CD4-positive, alpha-beta T cell treated with Interleukin-4 for 1 hour (primary cell): ENCODE measurements around the gene NDUFA13.

Experiments used
- DNase-seq, 2 donors: peaks; one replicate each; pipeline ENCODE4 v3.0.0-alpha.2; 2020 to 2022

NDUFA13 gene

DNA sequence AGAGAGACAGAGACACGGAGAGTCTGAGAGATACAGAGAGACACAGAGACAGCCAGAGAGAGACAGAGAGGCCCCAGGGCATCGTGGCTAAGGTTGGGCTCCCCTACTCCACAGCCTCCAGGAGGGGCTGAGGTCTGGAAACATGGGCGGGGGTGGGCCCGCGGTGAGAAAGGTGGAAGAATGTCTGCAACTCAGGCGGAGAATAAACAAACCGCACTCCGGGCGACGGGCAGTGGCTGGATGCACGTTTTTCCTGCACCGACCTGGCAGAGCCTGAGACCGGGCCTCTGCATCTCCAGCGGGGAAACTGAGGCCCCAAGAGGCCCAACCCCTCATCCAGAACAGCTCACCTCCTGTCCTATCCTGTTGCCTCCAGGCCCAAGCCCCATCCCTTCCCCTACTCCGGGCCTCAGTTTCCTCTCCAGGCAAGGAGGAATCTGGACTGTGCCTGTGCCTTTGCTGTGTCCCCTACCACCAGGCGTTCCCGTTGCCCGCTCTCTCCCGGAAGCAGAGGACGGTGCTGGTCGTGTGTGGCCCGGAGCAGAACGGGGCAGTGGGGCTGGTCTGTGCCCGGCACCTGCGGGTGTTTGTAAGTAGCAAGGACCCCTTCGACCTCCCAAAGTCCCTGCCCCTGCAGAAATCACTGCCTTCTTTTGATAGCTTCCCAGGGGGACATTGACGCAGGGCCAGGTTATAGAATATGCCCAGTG, 18.7 kb downstream of the NDUFA13 start:
- DNase-seq, result no peak

DNA sequence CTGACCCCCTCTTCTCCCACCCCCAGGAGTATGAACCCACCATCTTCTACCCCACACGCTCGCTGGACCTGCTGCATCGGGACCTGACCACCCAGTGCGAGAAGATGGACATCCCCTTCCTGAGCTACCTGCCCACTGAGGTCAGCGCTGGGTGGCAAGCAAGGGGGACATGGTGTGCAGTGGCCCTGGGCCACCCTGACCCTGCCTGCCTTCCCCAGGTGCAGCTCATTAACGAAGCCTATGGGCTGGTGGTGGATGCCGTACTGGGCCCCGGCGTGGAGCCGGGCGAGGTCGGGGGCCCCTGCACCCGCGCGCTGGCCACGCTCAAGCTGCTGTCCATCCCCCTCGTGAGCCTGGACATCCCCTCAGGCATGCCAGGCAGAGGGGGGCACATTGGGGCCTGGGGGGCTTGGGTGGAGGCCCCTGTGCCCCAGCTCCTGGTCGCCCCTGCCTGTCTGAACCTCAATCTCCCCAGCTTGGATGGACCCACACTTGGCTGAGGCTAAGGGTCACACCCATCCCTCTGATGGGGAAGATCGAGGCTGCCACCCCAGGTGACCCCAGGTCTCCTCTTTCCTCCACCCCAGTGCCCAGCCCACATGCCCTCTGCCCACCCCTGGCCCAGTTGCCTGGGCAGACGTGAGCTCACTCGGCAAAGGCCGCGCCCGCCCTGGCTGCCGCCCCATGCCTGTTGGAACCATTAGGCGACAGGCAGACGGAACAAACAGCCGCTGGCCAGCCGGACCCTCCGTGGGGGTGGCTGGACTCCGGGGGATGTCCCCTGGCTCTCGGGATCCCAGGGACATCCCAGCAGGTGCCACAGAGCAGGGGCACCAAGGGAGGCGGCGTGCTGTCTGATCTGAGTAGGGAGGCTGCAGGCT, 19.5 kb downstream of the NDUFA13 start:
- DNase-seq, result no peak

DNA sequence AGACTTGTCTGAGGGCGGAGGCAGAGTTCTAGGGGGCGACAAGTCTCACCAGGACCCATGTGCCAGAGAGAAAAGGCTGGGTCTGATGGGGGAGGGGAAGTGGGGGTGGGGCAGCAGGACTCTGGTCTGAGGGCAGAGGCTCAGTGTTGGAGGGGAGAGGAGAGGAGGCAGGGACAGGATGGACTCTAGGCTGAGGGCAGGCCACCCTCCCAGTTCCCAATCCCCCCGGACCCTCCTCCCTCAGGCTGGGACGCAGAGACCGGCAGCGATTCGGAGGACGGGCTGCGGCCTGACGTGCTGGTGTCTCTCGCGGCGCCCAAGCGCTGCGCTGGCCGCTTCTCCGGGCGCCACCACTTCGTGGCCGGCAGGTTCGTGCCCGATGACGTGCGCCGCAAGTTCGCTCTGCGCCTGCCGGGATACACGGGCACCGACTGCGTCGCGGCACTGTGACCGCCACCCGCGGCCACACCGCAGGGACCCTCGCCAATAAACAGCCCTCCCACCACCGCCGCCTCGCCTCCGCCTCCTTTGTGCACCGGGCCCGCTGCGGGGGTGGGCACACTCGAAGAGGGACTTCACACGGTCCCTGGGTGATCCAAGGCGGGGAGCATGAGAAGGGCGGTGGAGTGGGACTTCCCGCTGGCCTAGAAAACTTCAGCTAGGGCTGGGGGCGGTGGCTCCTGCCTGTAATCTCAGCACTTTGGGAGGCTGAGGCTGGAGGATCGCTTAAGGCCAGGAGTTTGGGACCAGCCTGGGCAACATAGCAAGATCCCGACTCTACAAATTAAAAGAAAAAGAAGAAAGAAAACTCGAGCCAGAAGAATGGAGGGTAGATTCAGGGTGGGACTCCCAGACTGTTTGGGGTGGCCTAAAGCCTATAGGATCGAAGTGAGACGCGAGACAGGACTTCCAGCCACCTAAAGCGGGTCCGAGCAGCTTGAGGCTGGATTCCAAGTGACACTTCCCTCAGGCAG, 21.3 kb downstream of the NDUFA13 start:
- peak in 1 of 2 donors; percentile 30 for DNase-seq

DNA sequence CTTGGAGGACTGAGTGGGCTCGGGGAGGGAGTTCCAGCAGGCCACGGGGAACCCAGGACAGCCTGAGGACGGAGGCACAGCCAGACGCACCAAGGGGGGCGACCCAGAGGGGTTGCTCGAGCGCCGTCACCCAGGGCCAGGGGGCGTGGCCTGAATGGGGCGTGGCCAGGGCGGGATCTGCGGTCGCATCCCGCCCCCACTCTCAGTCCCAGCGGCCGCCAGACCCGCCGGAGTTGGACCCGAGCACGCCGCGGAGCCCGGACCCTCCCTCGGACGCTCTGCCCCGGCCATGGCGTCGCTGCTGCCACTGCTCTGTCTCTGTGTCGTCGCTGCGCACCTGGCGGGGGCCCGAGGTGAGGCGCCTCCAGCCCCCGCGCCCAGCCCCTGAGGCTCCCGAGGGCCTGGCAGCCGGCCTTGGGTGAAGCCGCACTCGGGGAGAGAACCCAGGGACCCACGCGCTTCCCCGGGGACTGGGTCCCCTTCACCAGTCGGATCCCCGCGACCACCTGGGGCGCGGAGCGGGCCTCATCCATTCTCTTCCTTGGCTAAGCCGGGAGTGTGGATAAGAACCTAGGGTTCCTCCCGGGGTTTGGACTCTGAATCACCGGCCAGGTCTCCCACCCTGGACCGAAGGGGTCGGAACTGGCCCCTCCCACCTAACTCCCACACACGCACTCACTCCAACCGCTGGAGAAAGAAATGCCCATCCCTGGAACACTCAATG, 22.2 kb downstream of the NDUFA13 start, which contains the start of gene CILP2:
Gene CILP2 (plus strand): TSS at position 205 of the 724 bp plus-strand sequence. CDS start 85 bp downstream, at position 290.
- peak; percentile 34 to 47 for DNase-seq

- DNase-seq, result no peak
Observed at GRCh38 chr19:19538785-19539166, 22.8 kb downstream of the NDUFA13 start.

DNA sequence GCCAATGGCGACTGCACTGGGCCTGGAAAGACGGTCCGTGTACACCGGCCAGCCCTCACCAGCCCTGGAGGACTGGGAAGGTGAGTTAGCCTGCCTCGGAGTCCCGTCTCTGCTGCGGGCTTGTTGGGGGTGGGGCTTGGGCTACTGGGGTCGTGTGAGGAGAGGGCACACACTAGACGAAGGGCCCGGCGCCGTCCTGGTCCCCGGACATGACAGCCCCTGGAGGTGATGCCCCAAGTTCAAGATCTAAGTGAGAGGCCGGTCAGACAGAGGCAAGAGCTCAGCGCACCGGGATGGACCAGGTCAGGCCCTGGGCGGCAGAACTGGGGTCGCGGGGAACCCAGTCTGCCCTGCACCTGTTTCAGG, 23.7 kb downstream of the NDUFA13 start:
- DNase-seq, result no peak

DNA sequence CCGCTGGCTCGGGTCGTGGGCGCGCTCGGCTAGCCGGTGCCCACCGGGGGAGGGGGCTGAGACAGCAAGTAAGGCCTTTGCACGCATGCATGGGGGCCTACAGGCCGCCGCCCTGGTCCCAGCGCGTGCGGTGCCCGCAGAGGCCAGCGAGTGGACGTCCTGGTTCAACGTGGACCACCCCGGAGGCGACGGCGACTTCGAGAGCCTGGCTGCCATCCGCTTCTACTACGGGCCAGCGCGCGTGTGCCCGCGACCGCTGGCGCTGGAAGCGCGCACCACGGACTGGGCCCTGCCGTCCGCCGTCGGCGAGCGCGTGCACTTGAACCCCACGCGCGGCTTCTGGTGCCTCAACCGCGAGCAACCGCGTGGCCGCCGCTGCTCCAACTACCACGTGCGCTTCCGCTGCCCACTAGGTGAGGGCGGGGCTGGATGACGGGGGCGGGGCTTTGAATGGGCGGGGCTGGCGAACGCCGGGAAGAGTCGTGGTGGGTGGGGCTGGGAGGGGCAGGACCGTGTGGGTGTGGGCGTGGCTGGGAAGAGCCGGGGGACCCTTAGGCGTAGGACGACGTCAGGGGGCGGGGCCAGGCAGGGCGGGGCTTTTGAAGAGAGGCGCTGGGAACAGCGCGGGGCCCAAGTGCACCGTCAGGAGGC, 24.2 kb downstream of the NDUFA13 start:
- DNase-seq, result peak; percentile 81 to 83

DNA sequence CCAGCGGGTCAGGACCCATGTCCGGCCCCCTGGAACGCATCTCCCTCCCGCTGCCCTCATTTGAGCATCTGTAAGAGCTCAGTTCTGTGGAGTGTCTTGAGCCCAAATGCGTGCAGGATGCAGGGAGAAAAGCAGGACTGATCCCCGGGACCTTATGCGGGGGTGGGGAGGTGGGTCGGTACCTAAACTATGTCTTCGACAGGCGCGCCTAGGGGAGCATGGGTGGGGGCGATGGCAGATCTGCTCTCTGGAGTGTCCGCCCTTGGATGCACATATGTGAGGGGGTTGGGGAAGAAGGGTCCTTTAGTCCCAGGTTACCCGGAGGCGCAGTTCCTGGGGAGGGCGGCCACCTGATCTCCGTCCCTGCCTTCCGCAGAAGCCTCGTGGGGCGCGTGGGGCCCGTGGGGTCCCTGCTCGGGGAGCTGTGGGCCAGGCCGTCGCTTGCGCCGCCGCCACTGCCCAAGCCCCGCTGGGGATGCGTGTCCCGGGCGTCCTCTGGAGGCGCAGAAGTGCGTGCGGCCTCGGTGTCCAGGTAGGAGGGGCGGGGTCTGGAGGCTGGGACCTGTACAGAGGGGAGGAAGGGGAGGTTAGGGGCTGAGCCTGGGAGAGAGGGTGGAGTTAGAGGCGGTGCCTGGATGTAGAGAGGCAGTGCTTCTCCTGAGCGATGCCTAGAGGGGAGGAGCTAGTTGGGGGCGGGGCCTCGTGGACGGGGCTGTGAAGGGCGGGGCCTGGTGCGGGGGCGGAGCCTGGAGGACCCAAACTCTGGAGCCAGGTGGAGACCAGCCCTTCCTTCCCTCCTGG, 24.9 kb downstream of the NDUFA13 start:
- DNase-seq, result peak; percentile 81 to 86

DNA sequence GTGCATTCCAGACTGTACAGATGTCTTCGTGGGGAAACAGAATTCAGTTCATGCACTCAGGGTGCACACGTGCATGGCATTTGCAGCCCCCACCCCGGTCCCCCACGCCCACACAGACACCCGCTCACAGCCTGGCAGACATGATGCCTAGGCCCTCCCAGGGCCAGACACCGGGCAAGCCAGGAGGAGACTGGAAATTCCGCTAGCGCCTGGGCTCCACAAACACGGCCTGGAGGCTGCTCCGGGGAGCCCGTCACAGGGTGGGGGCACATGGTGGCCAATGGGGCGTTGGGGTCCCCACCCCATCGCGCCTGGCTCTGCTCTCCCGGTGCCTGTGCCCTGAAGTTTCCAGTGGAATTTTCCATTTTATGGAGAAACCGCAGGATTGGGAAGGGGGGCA, 25.6 kb downstream of the NDUFA13 start:
- DNase-seq, result no peak

- peak in 1 of 2 donors; percentile 27 for DNase-seq
Observed at GRCh38 chr19:19542507-19542906, 26.5 kb downstream of the NDUFA13 start.

DNA sequence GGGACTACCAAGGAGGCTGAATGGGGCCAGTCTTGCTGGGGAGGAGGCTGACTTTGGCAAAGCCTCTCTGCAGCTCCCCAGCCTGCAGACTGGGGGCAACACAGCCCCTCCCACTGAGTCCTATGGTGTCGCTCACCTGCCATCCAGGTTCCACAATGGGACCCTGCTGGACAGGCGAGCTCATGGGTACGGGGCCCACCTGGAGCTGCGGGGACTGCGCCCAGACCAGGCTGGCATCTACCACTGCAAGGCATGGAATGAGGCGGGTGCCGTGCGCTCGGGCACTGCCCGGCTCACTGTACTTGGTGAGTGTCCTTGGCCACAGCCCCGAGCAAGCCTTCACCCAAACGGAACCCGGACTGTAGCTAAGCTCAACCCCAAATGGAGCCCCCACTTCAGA, 27.1 kb downstream of the NDUFA13 start:
- DNase-seq, result no peak

GRCh38 chr19:19543640-19544039, 27.6 kb downstream of the NDUFA13 start:
- DNase-seq, result no peak

DNA sequence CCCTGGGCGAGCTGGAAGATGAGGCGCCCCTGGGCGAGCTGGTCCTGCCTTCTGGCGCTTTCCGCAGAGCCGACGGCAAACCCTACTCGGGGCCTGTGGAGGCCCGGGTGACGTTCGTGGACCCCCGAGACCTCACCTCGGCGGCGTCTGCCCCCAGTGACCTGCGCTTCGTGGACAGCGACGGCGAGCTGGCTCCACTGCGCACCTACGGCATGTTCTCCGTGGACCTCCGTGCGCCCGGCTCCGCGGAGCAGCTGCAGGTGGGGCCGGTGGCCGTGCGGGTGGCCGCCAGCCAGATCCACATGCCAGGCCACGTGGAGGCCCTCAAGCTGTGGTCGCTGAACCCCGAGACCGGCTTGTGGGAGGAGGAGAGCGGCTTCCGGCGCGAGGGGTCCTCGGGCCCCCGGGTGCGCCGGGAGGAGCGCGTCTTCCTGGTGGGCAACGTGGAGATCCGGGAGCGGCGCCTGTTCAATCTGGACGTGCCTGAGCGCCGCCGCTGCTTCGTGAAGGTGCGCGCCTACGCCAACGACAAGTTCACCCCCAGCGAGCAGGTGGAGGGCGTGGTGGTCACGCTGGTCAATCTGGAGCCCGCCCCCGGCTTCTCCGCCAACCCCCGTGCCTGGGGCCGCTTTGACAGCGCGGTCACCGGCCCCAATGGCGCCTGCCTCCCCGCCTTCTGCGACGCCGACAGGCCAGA, 28.4 kb downstream of the NDUFA13 start:
- DNase-seq, result no peak

DNA sequence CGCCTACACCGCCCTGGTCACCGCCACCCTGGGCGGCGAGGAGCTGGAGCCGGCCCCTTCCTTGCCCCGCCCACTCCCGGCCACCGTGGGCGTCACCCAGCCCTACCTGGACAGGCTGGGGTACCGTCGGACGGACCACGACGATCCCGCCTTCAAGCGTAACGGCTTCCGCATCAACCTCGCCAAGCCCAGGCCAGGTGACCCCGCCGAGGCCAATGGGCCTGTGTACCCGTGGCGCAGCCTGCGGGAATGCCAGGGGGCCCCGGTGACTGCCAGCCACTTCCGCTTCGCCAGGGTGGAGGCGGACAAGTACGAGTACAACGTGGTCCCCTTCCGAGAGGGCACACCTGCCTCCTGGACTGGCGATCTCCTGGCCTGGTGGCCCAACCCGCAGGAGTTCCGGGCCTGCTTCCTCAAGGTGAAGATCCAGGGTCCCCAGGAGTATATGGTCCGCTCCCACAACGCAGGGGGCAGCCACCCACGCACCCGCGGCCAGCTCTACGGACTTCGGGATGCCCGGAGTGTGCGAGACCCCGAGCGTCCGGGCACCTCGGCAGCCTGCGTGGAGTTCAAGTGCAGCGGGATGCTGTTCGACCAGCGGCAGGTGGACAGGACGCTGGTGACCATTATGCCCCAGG, 29.0 kb downstream of the NDUFA13 start:
- DNase-seq, result no peak

DNA sequence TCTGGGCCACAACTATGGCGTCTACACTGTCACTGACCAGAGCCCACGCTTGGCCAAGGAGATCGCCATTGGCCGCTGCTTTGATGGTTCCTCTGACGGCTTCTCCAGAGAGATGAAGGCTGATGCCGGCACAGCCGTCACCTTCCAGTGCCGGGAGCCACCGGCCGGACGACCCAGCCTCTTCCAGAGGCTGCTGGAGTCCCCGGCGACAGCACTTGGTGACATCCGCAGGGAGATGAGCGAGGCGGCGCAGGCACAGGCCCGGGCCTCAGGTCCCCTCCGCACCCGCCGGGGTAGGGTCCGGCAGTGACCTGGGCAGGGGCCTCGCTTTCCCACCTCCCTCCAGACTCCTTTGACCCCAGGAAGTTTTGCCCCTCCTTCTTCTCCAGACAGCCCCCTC, 29.7 kb downstream of the NDUFA13 start:
- no peak for DNase-seq

DNA sequence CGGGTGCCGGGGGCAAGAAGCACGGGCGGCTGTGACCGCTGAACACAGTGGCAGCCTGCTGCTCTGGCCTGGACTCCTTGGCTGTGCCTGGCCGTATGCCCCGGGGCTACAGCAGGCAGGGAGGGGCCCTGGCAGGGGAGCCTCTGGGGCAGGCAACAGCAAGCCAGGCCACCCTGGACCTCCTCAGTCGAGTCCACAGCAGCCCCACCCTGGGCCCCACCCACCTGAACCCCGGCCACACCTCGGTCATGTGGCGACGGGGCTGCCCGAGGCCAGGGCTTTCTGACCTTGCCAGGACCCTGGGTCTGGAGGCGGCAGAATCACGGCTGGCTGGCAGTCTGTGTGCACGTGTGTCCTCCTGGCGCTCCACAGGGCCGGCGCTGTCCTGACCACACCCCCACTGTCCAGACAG, 30.7 kb downstream of the NDUFA13 start:
- no peak for DNase-seq

GRCh38 chr19:19547674-19548336, 31.8 kb downstream of the NDUFA13 start:
- DNase-seq, result no peak

- no peak for DNase-seq
Observed at GRCh38 chr19:19548915-19549759, 33.1 kb downstream of the NDUFA13 start.
